Spleen (tissue), 11 donors: ENCODE data around the gene EFNA2. TPM values are rescaled to one million over a fixed set of nuclear protein-coding genes. Genes with fewer than 3 reads are reported as not detected.
A peak's percentile ranks its signal among the peaks of the same experiment; 100 is the strongest.

Experiments
- DNase-seq: peaks from one replicate; pipeline ENCODE4 v3.0.0-alpha.2; 2020
- H3K27ac ChIP-seq, 8 donors: fragments of 200-600 bp; sonication (generic) in 7 of 8; 1 replicate in 4 of 8; 2 replicates in 4 of 8; pipeline versions ENCODE4 v1.5.0 to v1.8.0; 2016 to 2021; ENCODE audit warnings: inconsistent platforms in 4 of 8, mild to moderate bottlenecking in 4 of 8, moderate library complexity in 1 of 8
- H3K27me3 ChIP-seq, 7 donors: fragments of 200-600 bp; sonication (generic) in 6 of 7; replicated peaks in 1 of 7; 1 replicate in 4 of 7; 2 replicates in 3 of 7; pipeline versions ENCODE4 v1.5.0 to v1.8.0; 2016 to 2021; ENCODE audit warnings: inconsistent platforms in 3 of 7, mild to moderate bottlenecking in 1 of 7
- H3K36me3 ChIP-seq, 6 donors: fragments of 200-600 bp; sonication (generic) in 5 of 6; 1 replicate in 4 of 6; 2 replicates in 2 of 6; pipeline versions ENCODE4 v1.5.0 to v1.8.0; 2016 to 2021; ENCODE audit warnings: inconsistent platforms in 2 of 6
- H3K4me1 ChIP-seq, 6 donors: fragments of 200-600 bp; sonication (generic) in 5 of 6; 1 replicate in 3 of 6; 2 replicates in 3 of 6; pipeline versions ENCODE4 v1.5.0 to v1.8.0; 2016 to 2021; ENCODE audit warnings: inconsistent platforms in 3 of 6
- H3K4me3 ChIP-seq, 8 donors: fragments of 200-600 bp; sonication (generic) in 7 of 8; 1 replicate in 4 of 8; 2 replicates in 4 of 8; pipeline versions ENCODE4 v1.5.0 to v1.8.0; 2016 to 2021; ENCODE audit warnings: inconsistent platforms in 4 of 8, mild to moderate bottlenecking in 4 of 8, moderate library complexity in 2 of 8
- H3K9me3 ChIP-seq, 8 donors: fragments of 200-600 bp; sonication (generic) in 7 of 8; 1 replicate in 4 of 8; 2 replicates in 4 of 8; pipeline versions ENCODE4 v1.5.0 to v1.8.0; 2016 to 2021; ENCODE audit warnings: inconsistent platforms in 4 of 8
- POLR2A ChIP-seq, 3 donors: fragments of 450-650 bp; IDR thresholded peaks; one replicate each; pipeline ENCODE4 v1.5.1; 2017; ENCODE audit warnings: antibody characterized with exemption in 3 of 3, mild to moderate bottlenecking in 1 of 3
- POLR2AphosphoS5 ChIP-seq, 3 donors: sonication (generic); formaldehyde crosslinking; IDR thresholded peaks; one replicate each; pipeline ENCODE4 v1.5.1; 2017; ENCODE audit warnings: antibody characterized with exemption in 3 of 3
- WGBS, 5 donors: extraction: QIAGEN DNeasy Blood & Tissue Kit in 3 of 5; methylation state at CpG; one replicate each; pipeline versions ENCODE4 v1.1.5 to v1.1.7; 2013 to 2018; 5-methylcytosine and 5-hydroxymethylcytosine counted together
- intact Hi-C: fragments of 100-400 bp; cut with DNase I; formaldehyde crosslinking; loops from one replicate; pipeline ENCODE4 v1.15.0; 2023; ENCODE audit warnings: low total_unique reads
- polyA plus RNA-seq, 3 donors: library from polyadenylated mRNA; stranded (reverse); fragments of 200-250 nt; gene quantifications; one replicate each; pipeline ENCODE4 v1.2.1, GENCODE V29; 2013
- total RNA-seq, 7 donors: library from RNA; depleted of rRNA in 3 of 7; stranded (reverse); fragments of >200 nt in 3 of 7; fragmentation: NEBNext Ultra II Directional in 4 of 7; extraction: Animal tissue kit (Norgen Biotek cat#: 25700) in 4 of 7; gene quantifications; one replicate each; pipeline versions ENCODE4 v1.1.0 to v1.2.1, GENCODE V29; 2016 to 2021
- TF ChIP-seq, protein P1 (sequence below), 11 experiments: fragments of 200-600 bp in 7 of 11; fragments of 450-650 bp in 4 of 11; sonication (generic) in 4 of 11; IDR thresholded peaks in 8 of 11; conservative IDR thresholded peaks in 3 of 11; 1 replicate in 7 of 11; 2 replicates in 4 of 11; pipeline versions ENCODE4 v1.4.0 to v1.8.0; 2016 to 2021; ENCODE audit warnings: antibody characterized with exemption in 11 of 11, inconsistent platforms in 4 of 11, mild to moderate bottlenecking in 1 of 11
- donor health status: healthy with polysubstance abuse.
- donor health status: DM: no; HTN: no; CAD: no; lungs with moderate emphysema.
- donor health status: DM: no; HTN: no; CAD: no.
- donor health status: Bipolar disorder and iron deficiency.
- donor health status: healthy.
- donor health status: DM: no; HTN: no; CAD: no.
- donor health status: DM: yes; HTN: yes; CAD: no.

The EFNA2 gene
- total and polyA plus RNA-seq, 10 donors = not detected

DNA sequence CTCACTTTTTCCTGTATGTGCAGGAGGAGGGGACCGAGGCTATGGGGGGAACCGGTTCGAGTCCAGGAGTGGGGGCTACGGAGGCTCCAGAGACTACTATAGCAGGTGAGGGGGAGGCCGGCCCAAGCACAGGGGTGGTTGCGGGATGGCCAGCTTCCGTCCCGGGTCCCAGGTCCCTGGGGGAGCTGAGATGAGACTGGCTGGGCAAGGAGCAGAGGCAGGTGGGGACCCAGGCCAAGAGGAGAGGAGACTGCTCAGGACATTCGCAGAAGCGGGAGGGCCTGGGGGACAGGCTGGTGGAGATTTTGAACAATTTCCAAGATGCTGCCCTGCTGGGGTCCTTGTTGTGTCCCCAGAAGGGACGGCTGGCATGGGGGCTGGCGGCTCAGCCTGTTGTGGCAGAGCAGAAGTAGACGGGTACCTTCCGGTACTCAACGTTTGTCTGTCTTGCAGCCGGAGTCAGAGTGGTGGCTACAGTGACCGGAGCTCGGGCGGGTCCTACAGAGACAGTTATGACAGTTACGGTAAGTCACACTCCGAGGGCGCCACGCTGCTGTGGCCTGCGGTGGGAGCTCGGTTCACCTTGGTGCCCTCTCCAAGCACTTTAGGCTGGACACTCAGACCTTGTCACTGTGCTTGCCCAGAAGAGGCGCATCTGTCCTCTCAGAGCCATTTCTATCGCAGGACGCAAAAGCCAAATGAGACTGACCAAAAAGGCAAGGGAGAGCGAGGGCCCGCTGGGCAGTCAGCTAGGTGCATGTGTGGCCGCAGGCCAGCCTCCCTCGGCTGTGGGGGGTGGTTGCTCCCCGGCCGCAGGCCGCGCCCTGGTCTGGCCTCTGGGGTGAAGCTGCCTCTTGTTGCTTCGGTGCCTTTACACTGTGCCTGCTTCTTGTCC, 13.9 kb upstream of the EFNA2 start:
- TF ChIP-seq POLR2AphosphoS5 (IDR thresholded peaks at IDR 0.05) = peak in 2 of 3 donors; percentile 45 to 69
- TF ChIP-seq, protein P1, sequence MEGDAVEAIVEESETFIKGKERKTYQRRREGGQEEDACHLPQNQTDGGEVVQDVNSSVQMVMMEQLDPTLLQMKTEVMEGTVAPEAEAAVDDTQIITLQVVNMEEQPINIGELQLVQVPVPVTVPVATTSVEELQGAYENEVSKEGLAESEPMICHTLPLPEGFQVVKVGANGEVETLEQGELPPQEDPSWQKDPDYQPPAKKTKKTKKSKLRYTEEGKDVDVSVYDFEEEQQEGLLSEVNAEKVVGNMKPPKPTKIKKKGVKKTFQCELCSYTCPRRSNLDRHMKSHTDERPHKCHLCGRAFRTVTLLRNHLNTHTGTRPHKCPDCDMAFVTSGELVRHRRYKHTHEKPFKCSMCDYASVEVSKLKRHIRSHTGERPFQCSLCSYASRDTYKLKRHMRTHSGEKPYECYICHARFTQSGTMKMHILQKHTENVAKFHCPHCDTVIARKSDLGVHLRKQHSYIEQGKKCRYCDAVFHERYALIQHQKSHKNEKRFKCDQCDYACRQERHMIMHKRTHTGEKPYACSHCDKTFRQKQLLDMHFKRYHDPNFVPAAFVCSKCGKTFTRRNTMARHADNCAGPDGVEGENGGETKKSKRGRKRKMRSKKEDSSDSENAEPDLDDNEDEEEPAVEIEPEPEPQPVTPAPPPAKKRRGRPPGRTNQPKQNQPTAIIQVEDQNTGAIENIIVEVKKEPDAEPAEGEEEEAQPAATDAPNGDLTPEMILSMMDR (IDR thresholded peaks at IDR 0.05 in 8 of 11, conservative IDR thresholded peaks at IDR 0.05 in 3 of 11) = no peak
- Histone ChIP-seq H3K27me3 (no peaks in the 10 kb centered on the region), H3K36me3 (peaks cover 10 to 52% (median 47%) of the 10 kb centered on the region in 6 donors), H3K27ac (peak overlapping the region; percentile 29 to 100 (median 100)), H3K9me3 (no peaks in the 10 kb centered on the region), H3K4me1 (peaks cover 76 to 92% (median 89%) of the 10 kb centered on the region in 6 donors), H3K4me3 (peak overlapping the region in 7 of 8 donors; percentile 60 to 91 (median 82))
- intact Hi-C loops = loop anchor here (10.0 kb wide), 1 partner anchor 133 kb away; the partner anchor contains the start of genes DAZAP1 and GAMT
- WGBS, 5 donors = 69 to 86% (median 74%) methylated on average over 31 to 37 of the region's 37 CpGs
- peak; percentile 83 for DNase-seq

DNA sequence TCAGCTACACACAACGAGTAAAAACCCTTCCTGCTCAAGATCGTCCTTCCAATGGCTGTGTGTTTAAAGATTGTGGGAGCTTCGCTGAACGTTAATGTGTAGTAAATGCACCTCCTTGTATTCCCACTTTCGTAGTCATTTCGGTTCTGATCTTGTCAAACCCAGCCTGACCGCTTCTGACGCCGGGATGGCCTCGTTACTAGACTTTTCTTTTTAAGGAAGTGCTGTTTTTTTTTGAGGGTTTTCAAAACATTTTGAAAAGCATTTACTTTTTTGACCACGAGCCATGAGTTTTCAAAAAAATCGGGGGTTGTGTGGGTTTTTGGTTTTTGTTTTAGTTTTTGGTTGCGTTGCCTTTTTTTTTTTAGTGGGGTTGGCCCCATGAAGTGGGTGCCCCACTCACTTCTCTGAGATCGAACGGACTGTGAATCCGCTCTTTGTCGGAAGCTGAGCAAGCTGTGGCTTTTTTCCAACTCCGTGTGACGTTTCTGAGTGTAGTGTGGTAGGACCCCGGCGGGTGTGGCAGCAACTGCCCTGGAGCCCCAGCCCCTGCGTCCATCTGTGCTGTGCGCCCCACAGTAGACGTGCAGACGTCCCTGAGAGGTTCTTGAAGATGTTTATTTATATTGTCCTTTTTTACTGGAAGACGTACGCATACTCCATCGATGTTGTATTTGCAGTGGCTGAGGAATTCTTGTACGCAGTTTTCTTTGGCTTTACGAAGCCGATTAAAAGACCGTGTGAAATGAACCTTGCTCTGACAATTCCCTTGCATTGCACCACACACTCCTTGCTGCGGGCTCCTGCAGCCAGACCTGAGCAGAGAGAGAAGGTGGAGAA, 13.0 kb upstream of the EFNA2 start:
- WGBS, 5 donors = 64 to 77% (median 71%) methylated on average over 33 of the region's 33 CpGs
- Histone ChIP-seq H3K27me3 (no peaks in the 10 kb centered on the region), H3K4me1 (peaks cover 73 to 91% (median 86%) of the 10 kb centered on the region in 6 donors), H3K27ac (peak overlapping the region; percentile 8 to 100 (median 100)), H3K9me3 (no peaks in the 10 kb centered on the region), H3K36me3 (peaks cover 10 to 60% (median 49%) of the 10 kb centered on the region in 6 donors), H3K4me3 (peak overlapping the region in 3 of 8 donors; percentile 64 to 91 (median 83))
- TF ChIP-seq, protein P1 (IDR thresholded peaks at IDR 0.05 in 8 of 11, conservative IDR thresholded peaks at IDR 0.05 in 3 of 11) = no peak
- TF ChIP-seq POLR2AphosphoS5 (IDR thresholded peaks at IDR 0.05) (no peak), POLR2A (IDR thresholded peaks at IDR 0.05) (no peak)
- intact Hi-C loops = loop anchor here (10.0 kb wide), 1 partner anchor 132 kb away; the partner anchor contains the start of genes DAZAP1 and GAMT
- DNase-seq = no peak

DNA sequence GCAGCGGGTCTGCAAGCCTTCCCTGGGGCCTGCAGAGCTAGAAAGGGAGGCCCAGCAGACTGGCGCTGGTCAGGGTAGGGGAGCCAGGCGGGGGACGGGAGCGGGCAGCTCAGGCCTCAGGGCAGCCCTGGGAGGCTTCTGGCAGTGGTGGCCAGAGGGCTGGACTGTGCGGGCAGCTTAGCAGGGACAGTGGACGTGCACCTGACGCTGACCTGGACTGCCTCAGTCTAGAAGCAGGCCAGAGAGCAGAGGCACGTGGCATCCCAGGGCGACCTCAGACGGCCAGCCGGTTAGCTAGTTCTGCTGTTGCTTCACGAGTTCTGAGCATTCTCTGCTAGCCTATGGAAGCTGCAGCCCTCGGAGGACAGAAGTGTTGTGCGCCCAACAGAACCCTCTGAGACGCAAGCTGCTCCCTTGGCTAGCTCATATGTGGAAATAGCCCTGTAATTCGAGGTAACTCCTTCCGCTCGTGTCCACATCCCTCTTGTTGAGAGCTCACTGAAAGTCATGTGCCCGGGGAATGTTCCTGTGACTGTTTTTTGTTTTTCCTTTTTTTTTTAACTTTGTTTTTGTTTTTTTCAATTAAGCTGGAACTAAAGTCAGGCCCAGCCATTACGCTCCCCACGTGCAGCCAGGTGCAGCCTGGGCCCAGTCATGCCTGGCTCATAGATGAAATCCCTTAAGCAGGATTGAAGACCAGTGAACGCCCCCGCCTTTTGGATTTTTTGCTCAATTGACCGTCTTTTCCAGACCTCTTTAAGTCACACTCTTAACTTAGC, 12.2 kb upstream of the EFNA2 start:
- Histone ChIP-seq H3K9me3 (no peaks in the 10 kb centered on the region), H3K4me1 (peaks cover 65 to 91% (median 78%) of the 10 kb centered on the region in 6 donors), H3K27ac (peak overlapping the region; percentile 8 to 100 (median 100)), H3K4me3 (peak overlapping the region in 1 of 8 donors; percentile 83), H3K27me3 (no peaks in the 10 kb centered on the region), H3K36me3 (peaks cover 10 to 68% (median 54%) of the 10 kb centered on the region in 6 donors)
- intact Hi-C loops = loop anchor here (10.0 kb wide), 1 partner anchor 131 kb away; the partner anchor contains the start of genes DAZAP1 and GAMT
- WGBS, 5 donors = 65 to 86% (median 75%) methylated on average over 15 to 25 of the region's 25 CpGs
- peak; percentile 27 to 75 (median 60) for TF ChIP-seq POLR2AphosphoS5 (IDR thresholded peaks at IDR 0.05)
- TF ChIP-seq, protein P1 (IDR thresholded peaks at IDR 0.05 in 8 of 11, conservative IDR thresholded peaks at IDR 0.05 in 3 of 11) = no peak
- TF ChIP-seq POLR2A (IDR thresholded peaks at IDR 0.05) = no peak
- DNase-seq = peak; percentile 79
